Memory B cell (primary cell): ENCODE measurements around the gene RAD54L2.
"Not testable (repeated sequence)": the region's sequence is repeated elsewhere in the genome, so short reads cannot be mapped to it uniquely, and the experiment has no call there.

ENCODE experiments used
- ATAC-seq: fragments of 150-1000 bp; cut with Tn5 transposase; 2 replicates; pipeline ENCODE4 v1.10.0; 2021; ENCODE audit warnings: low read depth, mild to moderate bottlenecking, moderate library complexity
- DNase-seq, 2 donors: peaks; one replicate each; pipeline ENCODE4 v3.0.0; 2022; ENCODE audit warnings: low spot score in 2 of 2
- H3K27ac Mint-ChIP-seq: one replicate; pipeline ENCODE4 v1.8.0; 2022; ENCODE audit warnings: mild to moderate bottlenecking, moderate library complexity, mixed read lengths
- H3K27me3 Mint-ChIP-seq: one replicate; pipeline ENCODE4 v1.8.0; 2022; ENCODE audit warnings: mixed read lengths
- H3K36me3 Mint-ChIP-seq: one replicate; pipeline ENCODE4 v1.8.0; 2022; ENCODE audit warnings: mild to moderate bottlenecking, mixed read lengths
- H3K4me1 Mint-ChIP-seq: one replicate; pipeline ENCODE4 v1.8.0; 2022; ENCODE audit warnings: mixed read lengths
- H3K4me3 Mint-ChIP-seq: one replicate; pipeline ENCODE4 v1.8.0; 2022; ENCODE audit warnings: mild to moderate bottlenecking, moderate library complexity, mixed read lengths
- H3K9me3 Mint-ChIP-seq: one replicate; pipeline ENCODE4 v1.8.0; 2022; ENCODE audit warnings: mixed read lengths

The RAD54L2 gene

GRCh38 chr3:51524874-51525273, 13.6 kb upstream of the RAD54L2 start:
- H3K27ac Mint-ChIP-seq, DNase-seq, H3K27me3 Mint-ChIP-seq, H3K4me3 Mint-ChIP-seq, H3K9me3 Mint-ChIP-seq, ATAC-seq, H3K36me3 Mint-ChIP-seq: not testable (repeated sequence)
- H3K4me1 Mint-ChIP-seq = peaks cover 17% of the 10 kb centered on the region

GRCh38 chr3:51530485-51530884, 8.0 kb upstream of the RAD54L2 start:
- ATAC-seq = no peak
- Mint-ChIP-seq H3K9me3 (no peaks in the 10 kb centered on the region), H3K4me3 (no peak overlapping the region), H3K27me3 (peaks cover 20% of the 10 kb centered on the region), H3K4me1 (peaks cover 2% of the 10 kb centered on the region), H3K27ac (no peak overlapping the region), H3K36me3 (no peaks in the 10 kb centered on the region)
- DNase-seq = no peak

GRCh38 chr3:51535146-51536019, 3.1 kb upstream of the RAD54L2 start:
- H3K27ac Mint-ChIP-seq = no peak overlapping the region
- H3K4me3 Mint-ChIP-seq = no peak overlapping the region
- ATAC-seq = no peak
- no peaks in the 10 kb centered on the region for H3K9me3 Mint-ChIP-seq
- H3K4me1 Mint-ChIP-seq = peaks cover 14% of the 10 kb centered on the region
- H3K36me3 Mint-ChIP-seq = no peaks in the 10 kb centered on the region
- DNase-seq = no peak
- H3K27me3 Mint-ChIP-seq = peaks cover 14% of the 10 kb centered on the region

GRCh38 chr3:51537631-51538030, 888 bp upstream of the RAD54L2 start:
- H3K27ac Mint-ChIP-seq = peak overlapping the region; percentile 88
- H3K4me1 Mint-ChIP-seq = peaks cover 20% of the 10 kb centered on the region

GRCh38 chr3:51538115-51538458, 432 bp upstream of the RAD54L2 start:
- H3K4me3 Mint-ChIP-seq = peak overlapping the region; percentile 87
- peaks cover 3% of the 10 kb centered on the region for H3K36me3 Mint-ChIP-seq
- peak overlapping the region; percentile 88 for H3K27ac Mint-ChIP-seq
- H3K27me3 Mint-ChIP-seq = no peaks in the 10 kb centered on the region
- ATAC-seq (no peak), DNase-seq (peak in 1 of 2 donors; percentile 20)
- H3K9me3 Mint-ChIP-seq = no peaks in the 10 kb centered on the region
- H3K4me1 Mint-ChIP-seq = peaks cover 20% of the 10 kb centered on the region

More at GRCh38 chr3:51537631-51538030, 888 bp upstream of the RAD54L2 start:
- H3K27me3 Mint-ChIP-seq, DNase-seq, ATAC-seq, H3K9me3 Mint-ChIP-seq, H3K36me3 Mint-ChIP-seq: not testable (repeated sequence)
- H3K4me3 Mint-ChIP-seq = peak overlapping the region; percentile 87

- ATAC-seq (peak; percentile 23), DNase-seq (no peak)
- Mint-ChIP-seq H3K4me1 (peaks cover 22% of the 10 kb centered on the region), H3K36me3 (peaks cover 3% of the 10 kb centered on the region), H3K9me3 (no peaks in the 10 kb centered on the region), H3K4me3 (peak overlapping the region; percentile 86), H3K27ac (peak overlapping the region; percentile 87), H3K27me3 (no peaks in the 10 kb centered on the region)
Observed at GRCh38 chr3:51539291-51539941, 897 bp downstream of the RAD54L2 start.

- ATAC-seq = not testable (repeated sequence)
Observed at GRCh38 chr3:51542596-51542995, 4.1 kb downstream of the RAD54L2 start.

GRCh38 chr3:51544011-51544775, 5.7 kb downstream of the RAD54L2 start:
- Mint-ChIP-seq H3K36me3 (peaks cover 3% of the 10 kb centered on the region), H3K4me1 (peaks cover 18% of the 10 kb centered on the region), H3K9me3 (no peaks in the 10 kb centered on the region), H3K27ac (no peak overlapping the region), H3K4me3 (no peak overlapping the region), H3K27me3 (no peaks in the 10 kb centered on the region)
- DNase-seq (no peak), ATAC-seq (no peak)

More at GRCh38 chr3:51542596-51542995, 4.1 kb downstream of the RAD54L2 start:
- H3K9me3 Mint-ChIP-seq, H3K27me3 Mint-ChIP-seq, DNase-seq, H3K36me3 Mint-ChIP-seq, H3K27ac Mint-ChIP-seq, H3K4me3 Mint-ChIP-seq: not testable (repeated sequence)
- H3K4me1 Mint-ChIP-seq = peaks cover 20% of the 10 kb centered on the region

GRCh38 chr3:51547274-51547673, 8.8 kb downstream of the RAD54L2 start:
- DNase-seq (no peak), ATAC-seq (no peak)
- no peak overlapping the region for H3K27ac Mint-ChIP-seq
- peaks cover 7% of the 10 kb centered on the region for H3K4me1 Mint-ChIP-seq
- H3K36me3 Mint-ChIP-seq = peaks cover 6% of the 10 kb centered on the region
- no peaks in the 10 kb centered on the region for H3K9me3 Mint-ChIP-seq
- no peak overlapping the region for H3K4me3 Mint-ChIP-seq
- H3K27me3 Mint-ChIP-seq = no peaks in the 10 kb centered on the region

- peaks cover 4% of the 10 kb centered on the region for H3K4me1 Mint-ChIP-seq
- no peak for DNase-seq
- no peak overlapping the region for H3K4me3 Mint-ChIP-seq
- no peaks in the 10 kb centered on the region for H3K27me3 Mint-ChIP-seq
- H3K27ac Mint-ChIP-seq = no peak overlapping the region
- H3K9me3 Mint-ChIP-seq = no peaks in the 10 kb centered on the region
- peaks cover 6% of the 10 kb centered on the region for H3K36me3 Mint-ChIP-seq
- ATAC-seq = no peak
Observed at GRCh38 chr3:51549311-51549710, 10.8 kb downstream of the RAD54L2 start.

- no peaks in the 10 kb centered on the region for H3K9me3 Mint-ChIP-seq
- DNase-seq (no peak), ATAC-seq (no peak)
- H3K27ac Mint-ChIP-seq = no peak overlapping the region
- H3K27me3 Mint-ChIP-seq = no peaks in the 10 kb centered on the region
- no peak overlapping the region for H3K4me3 Mint-ChIP-seq
- H3K36me3 Mint-ChIP-seq = peaks cover 9% of the 10 kb centered on the region
- peaks cover 4% of the 10 kb centered on the region for H3K4me1 Mint-ChIP-seq
Observed at GRCh38 chr3:51550080-51550819, 11.7 kb downstream of the RAD54L2 start.

- no peaks in the 10 kb centered on the region for H3K9me3 Mint-ChIP-seq
- DNase-seq (no peak), ATAC-seq (no peak)
- peaks cover 17% of the 10 kb centered on the region for H3K36me3 Mint-ChIP-seq
- no peak overlapping the region for H3K27ac Mint-ChIP-seq
- no peak overlapping the region for H3K4me3 Mint-ChIP-seq
- no peaks in the 10 kb centered on the region for H3K27me3 Mint-ChIP-seq
- H3K4me1 Mint-ChIP-seq = peaks cover 5% of the 10 kb centered on the region
Observed at GRCh38 chr3:51557993-51558392, 19.5 kb downstream of the RAD54L2 start.

GRCh38 chr3:51559411-51559888, 20.9 kb downstream of the RAD54L2 start:
- Mint-ChIP-seq H3K9me3 (no peaks in the 10 kb centered on the region), H3K4me3 (no peak overlapping the region), H3K36me3 (peaks cover 17% of the 10 kb centered on the region), H3K27me3 (no peaks in the 10 kb centered on the region), H3K27ac (no peak overlapping the region), H3K4me1 (peaks cover 7% of the 10 kb centered on the region)
- ATAC-seq (no peak), DNase-seq (no peak)
